Adipocyte (in vitro differentiated cells): Measurements from ENCODE around the gene PLXNA4.

Source experiments
- DNase-seq: peaks from one replicate; pipeline ENCODE4 v3.0.0-alpha.2; 2015; ENCODE audit warnings: low read depth
- H3K27me3 ChIP-seq: replicated peaks from 2 replicates; pipeline ENCODE4 v1.7.0; 2013; ENCODE audit warnings: mild to moderate bottlenecking, low read length, moderate library complexity; ENCODE audit not compliant: control insufficient read depth, insufficient read depth
- H3K36me3 ChIP-seq: 2 replicates; pipeline ENCODE4 v1.7.0; 2013; ENCODE audit warnings: low read length, mild to moderate bottlenecking, moderate library complexity; ENCODE audit not compliant: control insufficient read depth, insufficient read depth, severe bottlenecking
- H3K4me1 ChIP-seq: 2 replicates; pipeline ENCODE4 v1.7.0; 2013; ENCODE audit warnings: mild to moderate bottlenecking, low read length, moderate library complexity; ENCODE audit not compliant: control insufficient read depth, insufficient read depth
- H3K4me3 ChIP-seq: 2 replicates; pipeline ENCODE4 v1.7.0; 2013; ENCODE audit warnings: mild to moderate bottlenecking, low read length, moderate library complexity
- H3K9ac ChIP-seq: 2 replicates; pipeline ENCODE4 v1.7.0; 2013; ENCODE audit warnings: mild to moderate bottlenecking, low read length, moderate library complexity
- H3K9me3 ChIP-seq: 2 replicates; pipeline ENCODE4 v1.7.0; 2013; ENCODE audit warnings: mild to moderate bottlenecking, low read length, moderate library complexity; ENCODE audit not compliant: control insufficient read depth

PLXNA4 gene

GRCh38 chr7:132125096-132125495 lies 451.2 kb downstream of the PLXNA4 start:
- Histone ChIP-seq H3K27me3 (no peaks in the 10 kb centered on the region), H3K9ac (no peak overlapping the region), H3K4me3 (no peak overlapping the region), H3K4me1 (no peaks in the 10 kb centered on the region), H3K36me3 (peaks cover 22% of the 10 kb centered on the region), H3K9me3 (no peaks in the 10 kb centered on the region)
- DNase-seq: no peak

- no peaks in the 10 kb centered on the region for H3K27me3 ChIP-seq
Measured at GRCh38 chr7:132124575-132124974, 451.7 kb downstream of the PLXNA4 start.

DNA sequence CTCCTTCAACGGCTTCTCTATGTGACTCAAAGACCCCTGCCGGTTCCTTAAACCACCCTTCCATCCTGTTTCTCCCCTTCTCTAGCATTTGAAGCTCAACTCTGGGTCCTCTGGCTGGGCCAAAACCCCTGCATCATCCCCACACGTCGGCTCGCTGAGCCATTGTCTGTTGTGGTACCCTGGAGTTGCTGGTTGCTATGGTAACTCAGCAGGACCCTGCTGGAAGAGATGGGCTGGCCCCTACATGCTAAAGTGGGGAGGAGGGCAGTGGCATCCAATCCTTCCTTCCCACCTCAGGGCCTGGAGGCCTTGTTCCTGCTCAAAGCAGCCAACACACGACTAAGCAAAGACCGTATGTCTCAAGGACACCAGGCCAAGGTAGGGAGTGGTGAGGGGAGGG lies 452.5 kb downstream of the PLXNA4 start:
- no peak overlapping the region for H3K4me3 ChIP-seq
- no peak for DNase-seq
- no peaks in the 10 kb centered on the region for H3K9me3 ChIP-seq
- H3K9ac ChIP-seq: no peak overlapping the region
- no peaks in the 10 kb centered on the region for H3K4me1 ChIP-seq
- H3K36me3 ChIP-seq: peaks cover 9% of the 10 kb centered on the region
- H3K27me3 ChIP-seq: no peaks in the 10 kb centered on the region

More at GRCh38 chr7:132124575-132124974, 451.7 kb downstream of the PLXNA4 start:
- no peak overlapping the region for H3K4me3 ChIP-seq
- peaks cover 17% of the 10 kb centered on the region for H3K36me3 ChIP-seq
- H3K9me3 ChIP-seq: no peaks in the 10 kb centered on the region
- no peak overlapping the region for H3K9ac ChIP-seq
- H3K4me1 ChIP-seq: no peaks in the 10 kb centered on the region
- DNase-seq: no peak

DNA sequence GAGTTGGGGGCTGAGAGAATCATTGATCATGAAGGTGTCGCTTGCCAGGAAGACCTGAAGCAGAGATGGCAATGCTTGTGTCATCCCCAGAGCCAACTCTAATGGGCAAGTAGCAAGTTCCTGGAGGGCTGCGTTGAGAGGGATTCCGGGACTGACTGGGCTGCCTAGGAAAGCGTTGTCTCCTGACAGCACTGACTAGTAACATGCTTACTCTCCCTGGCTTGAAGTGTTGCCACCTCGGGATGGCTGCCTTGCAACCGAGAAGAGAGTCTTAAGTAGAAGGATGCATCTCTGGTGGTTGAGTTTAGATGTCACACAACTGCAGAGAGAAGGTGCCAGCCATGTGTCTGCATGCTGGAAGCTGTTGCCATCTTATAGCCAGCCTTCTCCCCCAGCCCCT lies 453.4 kb downstream of the PLXNA4 start:
- no peak overlapping the region for H3K9ac ChIP-seq

GRCh38 chr7:132121987-132122386 lies 454.3 kb downstream of the PLXNA4 start:
- DNase-seq: no peak
- no peaks in the 10 kb centered on the region for H3K27me3 ChIP-seq
- no peaks in the 10 kb centered on the region for H3K9me3 ChIP-seq
- H3K9ac ChIP-seq: no peak overlapping the region
- no peaks in the 10 kb centered on the region for H3K36me3 ChIP-seq
- no peak overlapping the region for H3K4me3 ChIP-seq
- peaks cover 3% of the 10 kb centered on the region for H3K4me1 ChIP-seq

More for the DNA sequence above, 453.4 kb downstream of the PLXNA4 start:
- H3K4me3 ChIP-seq: no peak overlapping the region
- no peaks in the 10 kb centered on the region for H3K27me3 ChIP-seq
- peaks cover under 1% of the 10 kb centered on the region for H3K36me3 ChIP-seq
- no peaks in the 10 kb centered on the region for H3K9me3 ChIP-seq
- no peaks in the 10 kb centered on the region for H3K4me1 ChIP-seq
- DNase-seq: no peak

DNA sequence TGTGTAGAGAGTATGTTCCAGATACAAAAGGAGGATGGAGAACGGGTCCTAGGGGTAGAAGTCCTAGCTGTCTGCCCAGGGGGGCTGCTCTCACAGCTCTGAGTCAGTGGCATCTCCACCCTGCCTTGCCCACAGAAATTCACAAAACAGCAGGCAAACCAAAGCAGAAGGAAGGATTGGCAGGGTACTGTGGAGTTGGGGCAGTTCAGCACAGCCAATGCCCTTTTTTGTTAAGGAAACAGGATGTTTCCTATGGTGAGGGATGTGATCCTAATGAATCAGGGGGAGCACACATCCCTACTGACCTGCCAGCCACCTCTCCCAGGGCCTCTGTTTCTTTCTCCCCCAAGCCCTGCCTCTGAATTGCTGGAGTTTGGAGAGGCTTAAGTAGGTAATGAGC lies 457.6 kb downstream of the PLXNA4 start:
- Histone ChIP-seq H3K4me1 (peaks cover 12% of the 10 kb centered on the region), H3K27me3 (no peaks in the 10 kb centered on the region), H3K4me3 (no peak overlapping the region), H3K9ac (no peak overlapping the region), H3K9me3 (no peaks in the 10 kb centered on the region), H3K36me3 (no peaks in the 10 kb centered on the region)
- DNase-seq: no peak

DNA sequence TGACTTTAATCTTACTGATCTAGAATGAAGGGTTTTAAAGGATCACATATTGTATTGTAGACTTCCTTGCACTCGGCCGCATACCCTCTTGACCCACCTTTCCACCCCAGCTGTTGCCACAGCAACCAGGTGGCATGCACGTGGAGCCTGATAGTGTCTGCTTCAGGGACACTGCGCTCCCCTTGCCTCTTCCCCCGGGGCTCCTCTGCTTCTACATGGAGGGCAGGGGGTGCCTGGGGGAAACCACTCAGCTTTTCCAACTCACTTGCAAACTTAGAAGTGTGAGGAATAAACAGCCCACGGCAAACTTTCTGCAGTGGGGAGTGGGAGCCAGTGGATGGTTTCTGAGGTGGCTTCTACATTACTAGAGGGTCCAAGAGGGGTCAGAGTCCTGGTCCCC lies 458.6 kb downstream of the PLXNA4 start:
- Histone ChIP-seq H3K9me3 (no peaks in the 10 kb centered on the region), H3K9ac (no peak overlapping the region), H3K27me3 (no peaks in the 10 kb centered on the region), H3K36me3 (no peaks in the 10 kb centered on the region), H3K4me3 (no peak overlapping the region), H3K4me1 (peaks cover 12% of the 10 kb centered on the region)
- no peak for DNase-seq

GRCh38 chr7:132117181-132117580 lies 459.1 kb downstream of the PLXNA4 start:
- Histone ChIP-seq H3K36me3 (no peaks in the 10 kb centered on the region), H3K4me1 (peaks cover 12% of the 10 kb centered on the region)
- peak; percentile 22 for DNase-seq

DNA sequence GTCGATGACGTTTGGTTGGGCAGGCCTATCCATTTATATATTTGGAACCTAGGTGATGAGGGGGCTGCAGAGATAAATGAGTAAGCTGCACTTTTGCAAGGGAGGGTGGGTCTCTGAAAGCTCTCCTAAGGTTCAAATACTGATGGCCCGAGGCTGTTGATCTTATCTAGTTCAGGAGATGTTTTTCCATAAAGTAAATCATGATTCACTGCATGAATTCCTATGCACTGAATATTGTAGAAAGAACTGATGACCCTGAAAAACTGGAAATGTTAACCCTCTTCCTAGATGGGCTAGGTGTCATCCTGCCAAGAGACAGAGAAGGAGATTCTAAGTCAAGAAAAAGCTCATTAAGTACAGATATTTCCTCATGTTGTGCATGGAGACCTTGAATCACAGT lies 459.9 kb downstream of the PLXNA4 start:
- Histone ChIP-seq H3K9me3 (no peaks in the 10 kb centered on the region), H3K9ac (no peak overlapping the region), H3K4me1 (peaks cover 12% of the 10 kb centered on the region), H3K4me3 (no peak overlapping the region), H3K36me3 (no peaks in the 10 kb centered on the region), H3K27me3 (no peaks in the 10 kb centered on the region)
- DNase-seq: peak; percentile 38

More at GRCh38 chr7:132117181-132117580, 459.1 kb downstream of the PLXNA4 start:
- Histone ChIP-seq H3K9ac (no peak overlapping the region), H3K9me3 (no peaks in the 10 kb centered on the region), H3K4me3 (no peak overlapping the region), H3K27me3 (no peaks in the 10 kb centered on the region)

GRCh38 chr7:132115758-132116157 lies 460.5 kb downstream of the PLXNA4 start:
- Histone ChIP-seq H3K36me3 (no peaks in the 10 kb centered on the region), H3K9me3 (no peaks in the 10 kb centered on the region), H3K9ac (no peak overlapping the region), H3K27me3 (no peaks in the 10 kb centered on the region), H3K4me3 (no peak overlapping the region), H3K4me1 (peaks cover 12% of the 10 kb centered on the region)
- no peak for DNase-seq

- DNase-seq: no peak
- peaks cover 12% of the 10 kb centered on the region for H3K4me1 ChIP-seq
- no peak overlapping the region for H3K9ac ChIP-seq
- no peaks in the 10 kb centered on the region for H3K36me3 ChIP-seq
- H3K4me3 ChIP-seq: no peak overlapping the region
- no peaks in the 10 kb centered on the region for H3K27me3 ChIP-seq
- H3K9me3 ChIP-seq: no peaks in the 10 kb centered on the region
Measured at GRCh38 chr7:132115028-132115427, 461.2 kb downstream of the PLXNA4 start.

- Histone ChIP-seq H3K36me3 (no peaks in the 10 kb centered on the region), H3K9me3 (no peaks in the 10 kb centered on the region), H3K4me1 (peaks cover 12% of the 10 kb centered on the region), H3K27me3 (no peaks in the 10 kb centered on the region), H3K9ac (no peak overlapping the region), H3K4me3 (no peak overlapping the region)
- DNase-seq: no peak
Measured at GRCh38 chr7:132114411-132114810, 461.9 kb downstream of the PLXNA4 start.
